ENCODE results near the gene DOLPP1.
"Not testable (repeated sequence)": the region's sequence is repeated elsewhere in the genome, so short reads cannot be mapped to it uniquely, and the experiment has no call there.

The DOLPP1 gene

GRCh38 chr9:129095908-129096307 lies 15.0 kb downstream of the DOLPP1 start:
- no peak for DNase-seq

- DNase-seq = no peak
Observed at GRCh38 chr9:129097671-129098306, 16.9 kb downstream of the DOLPP1 start.

GRCh38 chr9:129098328-129098727 lies 17.4 kb downstream of the DOLPP1 start:
- no peak for DNase-seq

GRCh38 chr9:129100383-129101169 lies 19.7 kb downstream of the DOLPP1 start:
- no peak for DNase-seq

- no peak for DNase-seq
Observed at GRCh38 chr9:129101279-129101678, 20.4 kb downstream of the DOLPP1 start.

- DNase-seq = no peak
Observed at GRCh38 chr9:129102095-129102525, 21.2 kb downstream of the DOLPP1 start.

- peak; percentile 4 for DNase-seq
Observed at GRCh38 chr9:129102791-129103594, 22.1 kb downstream of the DOLPP1 start.

- no peak for DNase-seq
Observed at GRCh38 chr9:129103595-129103965, 22.7 kb downstream of the DOLPP1 start.

GRCh38 chr9:129104051-129104450 lies 23.1 kb downstream of the DOLPP1 start:
- no peak for DNase-seq

GRCh38 chr9:129105857-129106694 lies 25.2 kb downstream of the DOLPP1 start:
- DNase-seq = no peak

- no peak for DNase-seq
Observed at GRCh38 chr9:129107651-129108050, 26.7 kb downstream of the DOLPP1 start.

- no peak for DNase-seq
Observed at GRCh38 chr9:129108083-129108804, 27.3 kb downstream of the DOLPP1 start.

GRCh38 chr9:129108805-129109536 lies 28.1 kb downstream of the DOLPP1 start:
- DNase-seq = no peak

- DNase-seq = no peak
Observed at GRCh38 chr9:129109537-129109903, 28.6 kb downstream of the DOLPP1 start.

GRCh38 chr9:129109952-129110739 lies 29.2 kb downstream of the DOLPP1 start:
- DNase-seq = peak; percentile 7

GRCh38 chr9:129110740-129111527 lies 30.0 kb downstream of the DOLPP1 start, which contains the start of the genes CRAT and PTPA:
Gene CRAT, minus strand, starts transcription at chr9:129110793. Its CDS starts 284 bp downstream, at chr9:129110509.
Gene PTPA, plus strand, starts transcription at chr9:129111415. Its CDS starts 186 bp downstream, at chr9:129111601.
- peak; percentile 54 for DNase-seq

GRCh38 chr9:129111528-129112151 lies 30.7 kb downstream of the DOLPP1 start:
- peak; percentile 23 for DNase-seq

- DNase-seq = not testable (repeated sequence)
Observed at GRCh38 chr9:129112526-129112925, 31.6 kb downstream of the DOLPP1 start.

All from NCI-H526 treated with DMSO at 0.1 percent for 48 hours (cell line).